Activated naive CD8-positive, alpha-beta T cell (primary cell): Measurements from ENCODE around the gene TBCD.
A peak's percentile ranks its signal among the peaks of the same experiment; 100 is the strongest.

ENCODE experiments used
- H3K27ac Mint-ChIP-seq: one replicate; pipeline ENCODE4 v1.8.0; 2021; ENCODE audit warnings: mixed read lengths
- H3K27me3 Mint-ChIP-seq: one replicate; pipeline ENCODE4 v1.8.0; 2021; ENCODE audit warnings: mixed read lengths
- H3K36me3 Mint-ChIP-seq: one replicate; pipeline ENCODE4 v1.8.0; 2021; ENCODE audit warnings: mixed read lengths
- H3K4me1 Mint-ChIP-seq: one replicate; pipeline ENCODE4 v1.8.0; 2021; ENCODE audit warnings: low read depth, mixed read lengths
- H3K4me3 Mint-ChIP-seq: one replicate; pipeline ENCODE4 v1.8.0; 2021; ENCODE audit warnings: mild to moderate bottlenecking, mixed read lengths
- H3K9me3 Mint-ChIP-seq: one replicate; pipeline ENCODE4 v1.8.0; 2021; ENCODE audit warnings: low read depth, mixed read lengths

TBCD gene

DNA sequence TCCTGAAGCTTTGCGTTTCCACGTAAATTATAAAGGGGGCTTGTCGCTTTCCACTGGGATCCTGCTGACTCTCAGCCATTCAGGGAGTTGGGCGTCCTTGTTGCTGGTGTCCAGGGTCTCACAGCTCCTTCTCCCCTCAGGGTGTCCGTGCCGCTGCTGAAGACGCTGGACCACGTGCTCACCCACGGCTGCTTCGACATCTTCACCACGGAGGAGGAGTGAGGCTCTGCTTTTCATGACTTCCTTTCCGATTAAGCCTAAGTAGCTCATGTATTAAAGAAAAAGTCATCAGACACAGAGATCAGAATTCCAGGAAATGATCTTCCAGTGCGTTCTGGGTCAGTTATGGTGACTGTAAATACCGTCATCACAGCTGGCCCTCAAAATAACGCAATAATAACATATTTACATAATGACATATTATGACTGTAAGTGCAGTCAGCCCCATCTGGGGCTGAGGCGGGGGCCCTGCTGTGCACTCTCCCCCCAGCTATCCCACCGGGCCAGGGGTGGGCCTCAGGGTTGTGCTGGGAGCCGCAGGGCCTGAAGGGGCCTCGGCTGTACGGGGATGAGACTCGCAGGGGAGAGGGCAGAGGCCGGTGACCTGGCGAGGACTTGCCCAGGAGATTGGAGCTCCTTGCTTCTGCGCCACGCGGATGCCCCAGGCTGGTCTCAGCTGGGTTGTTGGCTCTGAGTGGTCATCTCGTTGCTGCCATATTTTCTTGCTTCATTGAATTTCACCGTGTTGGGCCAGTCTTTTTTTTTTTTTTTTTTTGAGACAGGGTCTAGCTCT, 180.8 kb downstream of the TBCD start:
- Mint-ChIP-seq H3K4me3 (no peak overlapping the region), H3K4me1 (no peaks in the 10 kb centered on the region), H3K9me3 (no peaks in the 10 kb centered on the region), H3K36me3 (peaks cover 3% of the 10 kb centered on the region), H3K27ac (no peak overlapping the region), H3K27me3 (no peaks in the 10 kb centered on the region)

DNA sequence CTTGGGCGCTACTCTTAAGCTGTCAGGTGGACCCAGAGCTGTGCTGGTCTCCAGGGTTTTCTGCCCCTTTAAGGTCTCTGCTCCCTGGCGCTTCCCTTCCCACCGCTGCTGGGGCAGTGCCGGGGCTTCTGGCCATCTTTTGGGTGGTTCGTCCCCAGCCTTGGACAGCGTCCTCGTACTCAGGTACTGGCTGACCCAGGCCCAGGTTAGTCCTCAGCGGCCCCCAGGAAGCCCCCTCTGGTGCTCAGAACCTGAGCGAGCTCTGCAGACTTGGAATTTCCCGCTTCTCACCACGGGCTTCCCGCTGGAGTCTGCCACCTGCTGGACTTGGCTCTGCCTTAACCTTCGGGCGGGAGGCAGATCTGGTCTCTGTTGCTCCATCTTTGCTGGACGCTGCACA, 182.0 kb downstream of the TBCD start:
- H3K36me3 Mint-ChIP-seq: peaks cover 3% of the 10 kb centered on the region
- no peaks in the 10 kb centered on the region for H3K9me3 Mint-ChIP-seq
- no peaks in the 10 kb centered on the region for H3K4me1 Mint-ChIP-seq
- no peak overlapping the region for H3K27ac Mint-ChIP-seq
- no peaks in the 10 kb centered on the region for H3K27me3 Mint-ChIP-seq
- H3K4me3 Mint-ChIP-seq: no peak overlapping the region

DNA sequence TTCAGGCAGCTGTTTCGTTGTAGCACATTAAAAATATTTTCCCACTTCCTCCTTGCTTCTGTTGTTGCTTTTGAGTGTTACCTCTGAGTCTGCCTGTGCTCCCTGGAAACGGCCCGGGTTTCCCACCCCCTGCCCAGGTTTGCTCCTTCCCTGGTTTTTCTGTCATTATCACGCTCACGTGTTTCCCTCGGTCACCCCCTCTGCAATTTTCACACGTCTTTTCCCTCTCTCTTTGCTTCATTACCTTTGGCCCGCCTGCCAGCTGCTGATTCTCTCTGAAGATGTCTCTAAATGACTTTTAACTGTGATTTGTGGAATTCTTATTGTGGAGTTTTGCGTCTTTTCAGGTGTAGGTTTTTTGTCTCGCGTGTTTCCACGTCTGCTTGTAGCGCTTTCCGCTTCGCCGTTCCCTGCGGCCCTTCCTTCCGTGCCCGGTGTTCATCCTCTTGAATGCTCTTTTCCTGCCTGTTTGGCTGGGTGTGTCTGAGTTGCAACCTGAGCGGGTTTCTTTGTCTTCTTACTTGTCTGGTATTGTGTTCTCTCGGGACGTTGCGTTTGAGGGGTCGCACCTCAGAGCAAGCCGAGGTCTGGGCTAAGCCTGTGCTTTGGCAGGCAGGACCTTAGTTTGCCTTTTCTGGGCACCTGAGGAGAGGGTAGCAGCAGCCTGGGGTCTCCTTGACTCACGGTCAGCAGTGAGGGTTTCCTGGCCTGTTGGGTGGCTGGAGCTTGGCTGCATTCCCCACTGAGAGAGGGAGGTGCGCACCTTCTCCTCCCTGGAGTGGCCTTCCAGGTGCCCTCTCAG, 184.3 kb downstream of the TBCD start:
- Mint-ChIP-seq H3K36me3 (peaks cover 3% of the 10 kb centered on the region), H3K9me3 (no peaks in the 10 kb centered on the region), H3K4me1 (no peaks in the 10 kb centered on the region), H3K27ac (no peak overlapping the region), H3K27me3 (no peaks in the 10 kb centered on the region), H3K4me3 (no peak overlapping the region)

DNA sequence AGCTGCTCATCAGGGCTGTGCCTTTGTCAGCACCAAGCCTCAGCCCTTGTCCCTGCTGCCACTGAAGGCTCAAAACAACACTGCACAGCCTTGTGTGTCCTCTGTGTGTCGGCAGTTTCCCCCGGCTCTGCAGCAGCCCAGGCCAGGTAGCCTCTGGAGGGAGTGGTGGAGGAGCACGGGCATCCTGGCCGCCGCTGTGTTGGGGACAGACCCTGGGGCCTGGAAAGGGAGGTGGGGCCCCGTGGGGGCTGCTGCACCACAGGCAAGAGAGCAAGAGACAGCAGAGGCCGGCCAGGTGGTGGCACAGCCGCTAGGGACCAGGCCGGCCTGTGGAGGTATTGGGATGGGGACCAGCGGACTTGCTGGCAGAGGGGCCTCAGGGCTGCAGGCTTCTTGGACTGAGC, 184.9 kb downstream of the TBCD start:
- peaks cover 3% of the 10 kb centered on the region for H3K36me3 Mint-ChIP-seq
- H3K27ac Mint-ChIP-seq: no peak overlapping the region
- no peaks in the 10 kb centered on the region for H3K9me3 Mint-ChIP-seq
- no peak overlapping the region for H3K4me3 Mint-ChIP-seq
- no peaks in the 10 kb centered on the region for H3K27me3 Mint-ChIP-seq
- H3K4me1 Mint-ChIP-seq: no peaks in the 10 kb centered on the region

DNA sequence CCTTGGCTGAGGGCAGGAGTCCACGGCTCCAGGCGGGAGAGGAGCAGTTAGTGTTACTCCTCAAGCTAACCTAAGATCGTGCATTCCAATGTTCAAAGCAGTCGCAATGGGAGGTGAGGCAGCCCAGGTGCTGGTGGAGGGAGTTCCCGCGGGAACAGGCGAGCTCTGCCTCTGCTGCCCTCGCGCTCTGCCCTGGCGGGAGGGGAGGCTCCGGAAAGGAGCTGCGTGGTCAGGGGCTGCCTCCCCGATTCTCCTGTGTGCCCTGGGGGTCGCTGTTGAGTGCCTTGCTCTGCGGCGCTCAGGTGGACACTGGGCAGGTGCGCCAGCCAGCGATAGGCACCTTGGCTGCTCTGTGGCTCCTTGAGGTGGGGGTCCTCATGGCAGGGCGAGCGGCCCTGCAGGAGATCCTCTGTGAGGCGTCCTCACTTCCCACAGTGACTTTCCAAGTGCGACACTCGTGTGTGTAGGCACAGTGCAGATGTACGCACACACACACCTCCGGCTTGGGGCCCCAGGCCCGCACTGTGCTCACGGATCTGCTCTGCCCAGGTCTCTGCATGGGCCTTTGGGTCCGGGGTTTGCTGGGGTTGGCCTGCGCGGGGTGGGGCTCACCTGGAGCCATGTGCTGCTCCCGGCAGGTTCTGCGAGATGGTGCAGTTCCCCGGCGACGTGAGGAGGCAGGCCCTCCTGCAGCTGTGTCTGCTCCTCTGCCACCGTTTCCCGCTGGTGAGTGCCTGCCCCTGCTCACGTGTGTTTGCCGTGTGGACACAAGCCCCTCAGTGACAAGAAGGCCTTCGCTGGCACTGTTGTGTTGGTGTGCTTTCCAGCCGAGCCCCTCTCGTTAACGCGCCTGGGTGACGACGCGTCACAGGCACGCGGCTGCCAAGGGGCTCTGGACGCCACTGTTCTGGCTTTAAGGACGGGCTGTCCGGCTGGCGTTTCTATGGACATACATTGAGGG, 185.8 kb downstream of the TBCD start:
- Mint-ChIP-seq H3K9me3 (no peaks in the 10 kb centered on the region), H3K27ac (no peak overlapping the region), H3K4me1 (no peaks in the 10 kb centered on the region), H3K36me3 (peaks cover 7% of the 10 kb centered on the region), H3K4me3 (no peak overlapping the region), H3K27me3 (no peaks in the 10 kb centered on the region)

DNA sequence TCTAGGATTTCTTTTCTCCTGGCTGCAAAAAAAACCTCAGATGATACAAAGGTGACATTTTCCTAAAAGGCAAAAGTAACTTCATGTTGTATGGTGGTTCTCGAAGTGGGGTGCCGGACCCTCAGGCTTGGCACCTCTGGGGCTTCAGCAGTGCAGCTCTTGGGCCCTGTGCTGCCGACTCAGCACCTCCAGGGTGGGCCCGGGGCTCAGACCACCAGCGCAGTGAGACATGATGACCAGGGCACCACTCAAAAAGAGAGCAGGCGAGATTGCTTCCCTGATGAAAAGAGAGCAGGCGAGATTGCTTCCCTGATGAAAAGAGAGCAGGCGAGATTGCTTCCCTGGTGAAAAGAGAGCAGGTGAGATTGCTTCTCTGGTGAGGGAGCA, 186.6 kb downstream of the TBCD start:
- no peak overlapping the region for H3K4me3 Mint-ChIP-seq
- H3K27ac Mint-ChIP-seq: no peak overlapping the region
- H3K9me3 Mint-ChIP-seq: no peaks in the 10 kb centered on the region
- peaks cover 13% of the 10 kb centered on the region for H3K36me3 Mint-ChIP-seq
- H3K4me1 Mint-ChIP-seq: no peaks in the 10 kb centered on the region
- H3K27me3 Mint-ChIP-seq: no peaks in the 10 kb centered on the region

DNA sequence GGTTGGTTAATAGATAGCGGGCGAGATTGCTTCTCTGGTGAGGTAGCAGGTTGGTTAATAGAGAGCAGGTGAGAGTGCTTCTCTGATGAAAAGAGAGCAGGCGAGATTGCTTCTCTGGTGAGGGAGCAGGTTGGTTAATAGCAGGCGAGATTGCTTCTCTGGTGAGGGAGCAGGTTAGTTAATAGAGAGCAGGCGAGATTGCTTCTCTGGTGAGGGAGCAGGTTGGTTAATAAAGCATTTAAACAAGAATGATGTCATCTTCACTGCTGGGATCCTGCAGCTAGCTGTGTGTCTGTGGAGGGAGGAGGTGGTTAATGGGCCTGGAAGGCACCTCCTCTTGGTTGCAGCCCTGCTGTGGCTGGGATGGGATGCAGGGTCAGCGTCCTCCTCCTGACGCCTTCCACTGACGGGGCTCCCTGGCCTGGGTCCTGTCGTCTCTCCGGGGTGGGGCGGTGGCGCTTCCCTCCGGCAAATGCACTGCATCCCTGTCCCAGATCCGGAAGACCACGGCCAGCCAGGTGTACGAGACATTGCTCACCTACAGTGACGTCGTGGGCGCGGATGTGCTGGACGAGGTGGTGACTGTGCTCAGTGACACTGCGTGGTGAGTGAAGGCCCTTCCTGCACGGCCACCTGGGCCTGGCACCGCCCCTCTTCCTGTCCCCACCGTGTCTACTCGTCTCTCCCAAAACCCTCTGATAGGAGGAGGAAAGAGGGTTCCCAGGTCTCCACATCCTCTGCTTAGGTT, 187.2 kb downstream of the TBCD start:
- peak overlapping the region; percentile 16 for H3K27ac Mint-ChIP-seq
- H3K27me3 Mint-ChIP-seq: no peaks in the 10 kb centered on the region
- no peaks in the 10 kb centered on the region for H3K4me1 Mint-ChIP-seq
- H3K36me3 Mint-ChIP-seq: peaks cover 18% of the 10 kb centered on the region
- H3K9me3 Mint-ChIP-seq: no peaks in the 10 kb centered on the region
- no peak overlapping the region for H3K4me3 Mint-ChIP-seq

DNA sequence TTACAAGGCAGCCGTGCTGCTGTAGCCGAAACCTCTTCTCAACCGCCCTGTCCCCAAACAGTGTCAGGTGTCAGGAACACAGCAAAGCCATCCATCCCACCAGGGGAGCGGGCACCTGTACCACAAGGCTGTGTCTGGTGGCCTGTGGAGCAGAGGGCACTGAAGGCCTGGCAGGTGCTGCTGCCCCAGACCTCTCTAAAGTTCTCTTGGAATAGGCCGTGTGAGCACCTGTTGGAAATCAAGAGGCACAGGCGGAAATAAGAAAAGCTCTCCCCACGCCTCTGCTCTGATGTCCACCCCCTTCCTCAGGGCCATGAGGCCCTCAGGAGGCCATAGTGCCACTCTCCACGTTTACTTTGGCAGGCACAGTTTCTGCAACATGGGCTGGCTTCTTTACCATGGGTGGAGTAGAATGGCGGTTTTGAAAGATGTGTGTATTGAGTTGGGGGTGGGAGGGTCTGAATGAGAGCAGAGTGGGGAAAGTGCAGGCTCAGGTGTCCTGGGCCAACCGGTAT, 187.8 kb downstream of the TBCD start:
- Mint-ChIP-seq H3K4me3 (no peak overlapping the region), H3K9me3 (no peaks in the 10 kb centered on the region), H3K4me1 (no peaks in the 10 kb centered on the region), H3K27me3 (no peaks in the 10 kb centered on the region), H3K27ac (no peak overlapping the region), H3K36me3 (peaks cover 23% of the 10 kb centered on the region)

DNA sequence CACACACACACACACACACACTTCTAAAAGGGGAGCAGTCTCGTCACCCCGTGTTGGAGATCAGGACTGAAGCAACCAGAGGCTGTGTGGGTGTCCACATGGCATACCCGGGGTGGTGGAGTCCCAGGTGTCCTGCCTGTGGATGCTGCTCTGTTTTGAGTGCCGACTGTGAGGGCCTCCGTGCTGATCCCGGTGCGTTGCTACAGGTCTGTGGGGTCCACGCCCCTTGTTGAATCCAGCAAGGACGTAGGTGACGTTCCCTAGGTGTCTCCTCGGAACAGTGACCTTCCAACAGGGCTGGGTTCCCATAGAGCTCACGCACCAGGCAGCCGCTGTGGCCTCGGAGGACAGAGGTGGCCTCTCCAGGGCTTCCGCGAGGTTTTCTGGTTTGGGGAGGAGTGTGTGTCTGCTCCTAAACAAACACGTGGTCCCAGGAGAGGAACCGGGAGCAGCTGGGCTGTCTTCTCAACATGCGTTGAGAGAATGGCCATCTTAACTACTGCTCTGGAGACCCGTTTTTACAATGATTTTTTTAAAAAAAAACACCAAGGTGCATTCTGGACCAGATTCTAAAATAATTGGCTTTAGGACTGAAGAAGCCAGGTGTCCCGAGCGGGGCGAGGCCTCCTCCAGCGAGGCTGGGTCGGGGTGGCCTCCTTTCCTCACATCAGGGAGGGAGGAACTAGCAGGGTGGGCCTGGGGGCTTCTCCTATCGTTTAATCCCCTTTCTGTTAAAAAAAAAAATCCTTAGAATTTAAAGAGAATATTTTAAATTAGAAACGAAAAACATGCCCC, 188.6 kb downstream of the TBCD start:
- peaks cover 7% of the 10 kb centered on the region for H3K9me3 Mint-ChIP-seq
- peaks cover 30% of the 10 kb centered on the region for H3K36me3 Mint-ChIP-seq
- no peak overlapping the region for H3K27ac Mint-ChIP-seq
- no peaks in the 10 kb centered on the region for H3K27me3 Mint-ChIP-seq
- no peaks in the 10 kb centered on the region for H3K4me1 Mint-ChIP-seq
- H3K4me3 Mint-ChIP-seq: no peak overlapping the region

DNA sequence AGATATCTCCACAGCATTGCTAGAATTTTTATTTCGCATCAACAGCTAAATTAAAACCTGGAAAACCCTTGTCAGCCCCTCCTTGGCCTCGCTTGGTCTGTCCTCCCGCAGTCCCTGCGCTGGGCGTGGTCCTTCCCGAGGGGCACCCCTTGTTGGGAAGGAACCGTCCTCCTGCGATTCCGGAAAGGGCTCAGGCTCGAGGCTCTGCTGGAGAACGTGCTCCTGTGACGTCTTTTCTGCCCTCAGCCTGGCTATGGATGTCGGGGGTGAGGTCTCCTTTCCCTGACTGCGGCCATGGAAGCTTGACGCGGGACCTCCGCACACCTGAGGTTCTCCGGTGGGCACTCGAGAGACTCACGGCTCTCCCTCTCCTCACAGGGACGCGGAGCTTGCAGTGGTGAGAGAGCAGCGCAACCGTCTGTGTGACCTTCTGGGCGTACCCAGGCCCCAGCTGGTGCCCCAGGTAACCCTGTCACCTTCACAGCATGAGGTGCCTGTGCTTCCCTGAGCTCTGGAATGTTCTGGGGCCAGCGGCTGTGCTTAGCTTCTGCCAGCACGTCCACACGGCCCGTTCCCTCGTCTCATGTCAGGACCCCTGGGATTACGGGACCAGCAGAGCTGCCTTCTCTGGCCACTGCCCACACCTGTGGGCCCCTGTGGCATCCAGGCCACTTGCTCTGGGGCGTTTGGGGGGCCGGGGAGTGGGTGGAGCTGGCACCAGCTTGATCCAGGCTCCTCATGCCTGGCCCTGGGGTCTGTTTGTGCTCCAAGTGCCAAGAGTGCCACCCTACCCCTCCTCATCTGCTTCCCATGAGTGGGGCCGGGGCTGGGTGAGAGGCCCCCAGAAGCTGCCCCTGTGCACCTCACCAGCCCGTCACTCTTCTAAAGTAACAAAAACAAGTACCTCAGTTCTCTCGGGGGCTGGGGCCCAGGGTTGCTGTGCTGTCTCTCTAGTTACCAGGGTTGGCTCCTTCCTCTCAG, 189.4 kb downstream of the TBCD start:
- H3K36me3 Mint-ChIP-seq: peaks cover 33% of the 10 kb centered on the region
- no peak overlapping the region for H3K27ac Mint-ChIP-seq
- H3K4me1 Mint-ChIP-seq: no peaks in the 10 kb centered on the region
- H3K27me3 Mint-ChIP-seq: no peaks in the 10 kb centered on the region
- no peak overlapping the region for H3K4me3 Mint-ChIP-seq
- peaks cover 13% of the 10 kb centered on the region for H3K9me3 Mint-ChIP-seq

DNA sequence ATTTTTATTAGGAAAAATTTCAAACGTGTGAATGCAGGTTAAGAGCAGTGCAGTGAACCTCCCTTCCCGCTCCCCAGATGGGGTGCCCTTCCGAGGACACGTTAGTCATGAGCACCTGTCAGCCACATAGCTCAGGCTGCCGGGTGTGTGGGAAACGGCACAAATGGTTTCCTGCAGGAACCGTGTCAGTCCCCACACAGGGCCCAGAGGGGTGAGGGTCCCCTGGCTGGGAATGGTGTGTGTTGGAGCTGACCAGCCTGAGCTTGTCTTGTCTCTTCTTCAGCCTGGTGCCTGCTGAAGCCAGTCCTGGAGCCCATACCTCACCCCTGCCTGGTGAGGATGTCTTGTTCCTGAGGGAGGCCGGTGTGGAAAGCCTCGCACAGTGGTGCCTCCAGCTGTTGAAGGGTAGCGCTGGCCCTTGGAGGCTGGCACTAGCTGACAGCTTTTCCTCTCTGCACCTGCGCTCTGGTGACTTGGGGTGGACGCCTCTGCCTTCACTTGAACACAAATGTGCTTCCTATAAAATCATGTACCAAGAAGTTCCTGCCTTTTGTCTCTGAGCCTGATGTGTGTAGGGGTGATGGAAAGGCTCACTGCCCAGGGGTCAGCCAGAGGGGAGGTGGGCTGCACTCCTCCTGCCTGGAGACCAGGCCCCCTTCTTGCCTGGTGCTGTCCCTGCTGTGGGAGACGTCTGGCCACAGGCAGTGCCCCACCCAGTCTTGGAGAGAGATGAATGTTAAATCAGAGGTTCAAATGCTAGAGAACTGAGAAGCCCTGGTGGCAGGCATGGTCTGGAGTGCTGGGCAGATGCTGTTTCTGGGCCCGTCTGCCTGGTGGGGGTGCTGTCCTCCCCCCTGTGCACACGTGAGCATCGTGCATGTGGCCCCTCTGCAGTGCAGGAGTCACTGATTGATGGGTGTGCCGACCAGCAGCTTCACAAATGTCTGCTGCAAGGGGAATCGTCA, 190.6 kb downstream of the TBCD start:
- H3K36me3 Mint-ChIP-seq: peaks cover 35% of the 10 kb centered on the region
- no peak overlapping the region for H3K4me3 Mint-ChIP-seq
- no peaks in the 10 kb centered on the region for H3K4me1 Mint-ChIP-seq
- H3K27me3 Mint-ChIP-seq: no peaks in the 10 kb centered on the region
- H3K27ac Mint-ChIP-seq: no peak overlapping the region
- H3K9me3 Mint-ChIP-seq: peaks cover 13% of the 10 kb centered on the region

DNA sequence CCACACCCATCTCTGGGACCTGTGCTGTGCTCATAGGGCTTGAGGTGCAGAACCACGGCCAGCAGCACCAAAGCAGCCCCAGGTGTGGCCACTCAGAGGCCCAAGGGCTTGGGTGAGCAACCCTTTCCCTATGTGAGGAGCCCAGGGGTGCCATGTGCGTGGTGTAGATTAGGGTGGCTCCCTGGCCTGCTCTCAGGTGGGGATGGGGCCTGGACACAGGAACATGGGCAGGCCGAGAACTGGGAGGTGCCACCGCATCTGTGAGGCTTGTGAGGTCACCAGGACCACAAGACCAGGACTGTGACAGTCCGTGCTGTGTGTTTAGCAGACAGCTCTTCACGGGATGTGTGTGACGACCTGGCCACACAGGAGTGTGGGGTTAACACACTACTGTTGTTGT, 191.5 kb downstream of the TBCD start:
- Mint-ChIP-seq H3K27me3 (no peaks in the 10 kb centered on the region), H3K9me3 (peaks cover 13% of the 10 kb centered on the region), H3K36me3 (peaks cover 38% of the 10 kb centered on the region), H3K4me3 (no peak overlapping the region), H3K27ac (no peak overlapping the region), H3K4me1 (no peaks in the 10 kb centered on the region)
